GM19397 (cell line): Measurements from ENCODE around the gene RCC1.
A peak's percentile ranks its signal among the peaks of the same experiment; 100 is the strongest.
"Not testable (repeated sequence)": the region's sequence is repeated elsewhere in the genome, so short reads cannot be mapped to it uniquely, and the experiment has no call there.

Source experiments
- ATAC-seq: cut with Tn5 transposase; IDR thresholded peaks from one replicate; pipeline ENCODE4 v1.9.1; 2021; ENCODE audit warnings: mild to moderate bottlenecking, moderate library complexity; ENCODE audit not compliant: unreplicated experiment

RCC1 gene

GRCh38 chr1:28505406-28506187 lies at the start of gene RCC1:
TSS of gene RCC1 (plus strand) at chr1:28506043. CDS start at chr1:28529867, 23,824 bp downstream.
- peak; percentile 76 for ATAC-seq

- no peak for ATAC-seq
Observed at GRCh38 chr1:28456078-28456477, 49.8 kb upstream of the RCC1 start.

GRCh38 chr1:28457678-28458077 lies 48.2 kb upstream of the RCC1 start:
- no peak for ATAC-seq

GRCh38 chr1:28458237-28459228 lies 47.3 kb upstream of the RCC1 start:
- ATAC-seq = no peak

GRCh38 chr1:28466226-28466778 lies 39.5 kb upstream of the RCC1 start:
- ATAC-seq = no peak

- ATAC-seq = no peak
Observed at GRCh38 chr1:28470146-28470545, 35.7 kb upstream of the RCC1 start.

- not testable (repeated sequence) for ATAC-seq
Observed at GRCh38 chr1:28479497-28479896, 26.3 kb upstream of the RCC1 start.

GRCh38 chr1:28480308-28480707 lies 25.5 kb upstream of the RCC1 start:
- no peak for ATAC-seq

- ATAC-seq = no peak
Observed at GRCh38 chr1:28482138-28482537, 23.7 kb upstream of the RCC1 start.

- ATAC-seq = no peak
Observed at GRCh38 chr1:28482702-28483101, 23.1 kb upstream of the RCC1 start.

GRCh38 chr1:28494737-28495136 lies 11.1 kb upstream of the RCC1 start:
- ATAC-seq = no peak

GRCh38 chr1:28499553-28499952 lies 6.3 kb upstream of the RCC1 start:
- ATAC-seq = no peak

GRCh38 chr1:28501925-28502324 lies 3.9 kb upstream of the RCC1 start:
- no peak for ATAC-seq

- no peak for ATAC-seq
Observed at GRCh38 chr1:28503117-28503516, 2.7 kb upstream of the RCC1 start.

GRCh38 chr1:28506907-28507246 lies 1.0 kb downstream of the RCC1 start:
- ATAC-seq = no peak

GRCh38 chr1:28507247-28507645 lies 1.4 kb downstream of the RCC1 start:
- ATAC-seq = no peak

GRCh38 chr1:28507646-28508434 lies 2.0 kb downstream of the RCC1 start:
- ATAC-seq = no peak

GRCh38 chr1:28508435-28508754 lies 2.6 kb downstream of the RCC1 start:
- no peak for ATAC-seq

- ATAC-seq = no peak
Observed at GRCh38 chr1:28509705-28510272, 3.9 kb downstream of the RCC1 start.

- ATAC-seq = no peak
Observed at GRCh38 chr1:28510273-28510969, 4.6 kb downstream of the RCC1 start.
